K562 (cell line): ENCODE measurements around the gene TTLL9.

ENCODE experiments used
- E2F6 ChIP-seq, 2 experiments: IDR thresholded peaks; 2 replicates each; pipeline ENCODE4 v1.6.1; 2011; ENCODE audit warnings: borderline replicate concordance in 1 of 2, control low read depth in 1 of 2, low read depth in 1 of 2, low read length in 1 of 2, mild to moderate bottlenecking in 1 of 2, mixed read lengths in 1 of 2, moderate library complexity in 1 of 2; ENCODE audit not compliant: insufficient read depth in 1 of 2, insufficient read length in 1 of 2, poor library complexity in 1 of 2, severe bottlenecking in 1 of 2; ENCODE audit errors: extremely low read depth in 1 of 2
- EGR1 ChIP-seq: fragments of 450-650 bp; conservative IDR thresholded peaks from 2 replicates; pipeline ENCODE4 v1.6.1; 2017; ENCODE audit warnings: mild to moderate bottlenecking
- NR3C1 ChIP-seq: sonication (generic); formaldehyde crosslinking; IDR thresholded peaks from 2 replicates; pipeline ENCODE4 v1.8.1; 2022; ENCODE audit warnings: missing genetic modification reagents
- NRF1 ChIP-seq, 2 experiments: fragments of 450-650 bp; IDR thresholded peaks in 1 of 2; conservative IDR thresholded peaks in 1 of 2; 2 replicates each; pipeline ENCODE4 v1.6.1; 2014; ENCODE audit warnings: mild to moderate bottlenecking in 2 of 2
- PBX2 ChIP-seq, 2 experiments: IDR thresholded peaks in 1 of 2; conservative IDR thresholded peaks in 1 of 2; 2 replicates each; pipeline ENCODE4 v1.6.1; 2016; ENCODE audit warnings: low read depth in 2 of 2, mild to moderate bottlenecking in 1 of 2, missing compliant biosample characterization in 1 of 2, missing genetic modification characterization in 1 of 2, moderate library complexity in 1 of 2
- POLR2A ChIP-seq: fragments of 450-650 bp; conservative IDR thresholded peaks from 2 replicates; pipeline ENCODE4 v1.6.1; 2016

- no peak for TF ChIP-seq E2F6 (IDR thresholded peaks at IDR 0.05; ENCODE audit: borderline replicate concordance in 1 of 2, extremely low read depth in 1 of 2, insufficient read depth in 1 of 2, insufficient read length in 1 of 2, low read depth in 1 of 2, low read length in 1 of 2, poor library complexity in 1 of 2, severe bottlenecking in 1 of 2)
- no peak for TF ChIP-seq NR3C1
- no peak for TF ChIP-seq PBX2 (CRISPR knock-in tag; IDR thresholded peaks at IDR 0.05; ENCODE audit: low read depth)
- no peak for TF ChIP-seq PBX2 (tag; conservative IDR thresholded peaks at IDR 0.05; ENCODE audit: low read depth)
- no peak for TF ChIP-seq POLR2A
- TF ChIP-seq EGR1, result no peak
- no peak for TF ChIP-seq NRF1 (conservative IDR thresholded peaks at IDR 0.05 in 1 of 2, IDR thresholded peaks at IDR 0.05 in 1 of 2)
Measured at GRCh38 chr20:31896049-31896448, 25.6 kb downstream of the TTLL9 start.
